Breast epithelium (tissue), 4 donors: ENCODE measurements around the gene TIPRL. TPM values are rescaled to one million over a fixed set of nuclear protein-coding genes. Genes with fewer than 3 reads are reported as not detected.

Source experiments
- DNase-seq, 2 donors: peaks; one replicate each; pipeline ENCODE4 v3.0.0-alpha.2; 2019; ENCODE audit warnings: low spot score in 2 of 2
- H3K27ac ChIP-seq, 2 donors: fragments of 200-600 bp; sonication (generic) in 1 of 2; one replicate each; pipeline ENCODE4 v1.5.1; 2016 to 2019; ENCODE audit warnings: mild to moderate bottlenecking in 1 of 2
- H3K27me3 ChIP-seq, 2 donors: fragments of 200-600 bp; sonication (generic) in 1 of 2; one replicate each; pipeline versions ENCODE4 v1.5.1 to v1.6.0; 2017 to 2019; ENCODE audit warnings: control low read depth in 1 of 2, mild to moderate bottlenecking in 1 of 2
- H3K36me3 ChIP-seq: fragments of 200-600 bp; one replicate; pipeline ENCODE4 v1.5.1; 2019
- H3K4me1 ChIP-seq, 2 donors: fragments of 200-600 bp; sonication (generic); one replicate each; pipeline ENCODE4 v1.5.1; 2016 to 2019; ENCODE audit warnings: control low read depth in 1 of 2
- H3K4me3 ChIP-seq, 3 donors: fragments of 200-600 bp; sonication (generic); 1 replicate in 2 of 3; 2 replicates in 1 of 3; pipeline ENCODE4 v1.5.1; 2016 to 2019; ENCODE audit warnings: mild to moderate bottlenecking in 3 of 3, moderate library complexity in 2 of 3
- H3K9me3 ChIP-seq, 2 donors: fragments of 200-600 bp; sonication (generic) in 1 of 2; one replicate each; pipeline ENCODE4 v1.5.1; 2016 to 2019; ENCODE audit warnings: control low read depth in 1 of 2
- CTCF ChIP-seq, 3 donors: fragments of 450-650 bp; IDR thresholded peaks; one replicate each; pipeline ENCODE4 v1.5.1; 2016 to 2017; ENCODE audit warnings: antibody characterized with exemption in 3 of 3, mild to moderate bottlenecking in 3 of 3, moderate library complexity in 3 of 3
- POLR2A ChIP-seq: fragments of 450-650 bp; IDR thresholded peaks from one replicate; pipeline ENCODE4 v1.6.1; 2016; ENCODE audit warnings: antibody characterized with exemption, mild to moderate bottlenecking, moderate library complexity
- POLR2AphosphoS5 ChIP-seq, 3 donors: sonication (generic); formaldehyde crosslinking; IDR thresholded peaks; one replicate each; pipeline ENCODE4 v1.6.1; 2017; ENCODE audit warnings: antibody characterized with exemption in 3 of 3
- intact Hi-C: fragments of 100-400 bp; cut with DNase I; formaldehyde crosslinking; loops from one replicate; pipeline ENCODE4 v1.15.1; 2023; ENCODE audit warnings: low total_unique reads
- total RNA-seq, 3 donors: library from RNA; depleted of rRNA; stranded (reverse); fragments of >200 nt; gene quantifications; one replicate each; pipeline ENCODE4 v1.1.0, GENCODE V29; 2016

The TIPRL gene
- total RNA-seq, 3 donors from 2014 or later = 18.0 to 24.9 (median 18.7) TPM

DNA sequence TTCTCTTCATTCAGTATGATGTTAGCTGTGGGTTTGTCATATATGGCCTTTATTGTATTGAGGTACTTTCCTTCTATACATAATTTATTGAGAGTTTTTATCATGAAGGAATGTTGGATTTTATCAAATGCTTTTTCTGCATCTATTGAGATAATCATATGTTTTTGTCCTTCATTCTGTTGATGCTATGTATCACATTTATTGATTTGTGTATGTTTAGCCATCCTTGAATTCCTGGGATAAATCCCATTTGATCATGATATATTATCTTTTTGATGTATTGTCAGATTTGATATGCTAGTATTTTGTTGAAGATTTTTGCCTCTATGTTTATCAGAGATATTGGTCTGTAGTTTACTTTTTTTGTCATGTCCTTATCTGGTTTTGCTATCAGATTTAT is 21.1 kb upstream of the TIPRL start:
- DNase-seq = no peak
- Histone ChIP-seq H3K27ac (no peak overlapping the region), H3K36me3 (no peaks in the 10 kb centered on the region), H3K4me1 (no peaks in the 10 kb centered on the region), H3K4me3 (no peak overlapping the region), H3K9me3 (peaks cover 0 to 10% of the 10 kb centered on the region in 2 donors), H3K27me3 (no peaks in the 10 kb centered on the region)
- TF ChIP-seq CTCF (IDR thresholded peaks at IDR 0.05) = no peak
- TF ChIP-seq POLR2AphosphoS5 (IDR thresholded peaks at IDR 0.05) = no peak
- no peak for TF ChIP-seq POLR2A
- intact Hi-C loops = no loop called here

- no peak overlapping the region for H3K27ac ChIP-seq
- intact Hi-C loops = no loop called here
- no peak for DNase-seq
- H3K9me3 ChIP-seq = peaks cover 0 to 10% of the 10 kb centered on the region in 2 donors
- TF ChIP-seq POLR2A (no peak), POLR2AphosphoS5 (IDR thresholded peaks at IDR 0.05) (no peak), CTCF (IDR thresholded peaks at IDR 0.05) (no peak)
- H3K27me3 ChIP-seq = no peaks in the 10 kb centered on the region
- H3K36me3 ChIP-seq = no peaks in the 10 kb centered on the region
- H3K4me3 ChIP-seq = no peak overlapping the region
- no peaks in the 10 kb centered on the region for H3K4me1 ChIP-seq
Observed at GRCh38 chr1:168159251-168159650, 19.5 kb upstream of the TIPRL start.

DNA sequence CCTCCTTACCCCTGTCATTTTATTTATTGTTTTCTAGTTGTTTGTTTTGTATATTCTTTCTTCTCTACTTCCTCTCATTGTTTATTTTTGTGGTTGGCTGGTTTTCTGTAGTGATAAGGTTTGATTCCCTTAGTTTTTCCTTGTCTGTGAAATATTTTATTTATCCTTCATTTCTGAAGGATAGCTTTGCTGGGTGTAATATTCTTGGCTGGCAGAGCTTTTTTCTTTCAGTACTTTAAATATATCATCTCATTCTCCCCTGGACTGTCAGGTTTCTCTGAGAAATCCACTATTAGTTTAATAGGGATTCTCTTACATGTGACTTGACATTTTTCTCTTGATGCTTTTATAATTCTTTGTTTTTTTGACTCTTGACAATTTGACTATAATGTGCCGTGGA is 18.8 kb upstream of the TIPRL start:
- no peak for DNase-seq
- Histone ChIP-seq H3K27me3 (no peaks in the 10 kb centered on the region), H3K4me1 (no peaks in the 10 kb centered on the region), H3K27ac (no peak overlapping the region), H3K36me3 (no peaks in the 10 kb centered on the region), H3K4me3 (no peak overlapping the region), H3K9me3 (peaks cover 0 to 10% of the 10 kb centered on the region in 2 donors)
- TF ChIP-seq POLR2A (no peak), CTCF (IDR thresholded peaks at IDR 0.05) (no peak), POLR2AphosphoS5 (IDR thresholded peaks at IDR 0.05) (no peak)
- intact Hi-C loops = no loop called here

DNA sequence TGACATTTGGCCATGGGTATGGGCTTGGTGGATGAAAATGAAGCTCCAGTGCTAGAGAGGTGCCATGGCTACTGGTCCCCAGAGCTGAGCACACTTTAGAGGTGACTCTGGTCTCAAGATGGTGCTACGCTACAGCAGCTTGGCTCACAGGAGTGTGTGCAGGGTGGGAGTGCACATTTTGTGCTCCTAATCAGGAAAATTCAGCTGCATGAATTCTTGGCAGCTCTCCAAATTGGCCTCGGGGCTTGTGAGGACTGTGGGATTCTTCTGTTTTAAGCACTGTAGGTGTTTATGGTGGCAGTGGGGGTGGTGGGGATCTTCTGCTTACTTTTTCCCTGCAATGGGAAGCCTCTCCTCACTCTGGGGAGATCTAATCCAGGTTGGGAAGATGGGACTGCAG is 17.3 kb upstream of the TIPRL start:
- Histone ChIP-seq H3K36me3 (no peaks in the 10 kb centered on the region), H3K4me1 (no peaks in the 10 kb centered on the region), H3K4me3 (no peak overlapping the region), H3K27me3 (no peaks in the 10 kb centered on the region), H3K9me3 (peaks cover 0 to 10% of the 10 kb centered on the region in 2 donors), H3K27ac (no peak overlapping the region)
- no peak for DNase-seq
- TF ChIP-seq POLR2AphosphoS5 (IDR thresholded peaks at IDR 0.05) = no peak
- no peak for TF ChIP-seq POLR2A
- TF ChIP-seq CTCF (IDR thresholded peaks at IDR 0.05) = no peak
- intact Hi-C loops = no loop called here

DNA sequence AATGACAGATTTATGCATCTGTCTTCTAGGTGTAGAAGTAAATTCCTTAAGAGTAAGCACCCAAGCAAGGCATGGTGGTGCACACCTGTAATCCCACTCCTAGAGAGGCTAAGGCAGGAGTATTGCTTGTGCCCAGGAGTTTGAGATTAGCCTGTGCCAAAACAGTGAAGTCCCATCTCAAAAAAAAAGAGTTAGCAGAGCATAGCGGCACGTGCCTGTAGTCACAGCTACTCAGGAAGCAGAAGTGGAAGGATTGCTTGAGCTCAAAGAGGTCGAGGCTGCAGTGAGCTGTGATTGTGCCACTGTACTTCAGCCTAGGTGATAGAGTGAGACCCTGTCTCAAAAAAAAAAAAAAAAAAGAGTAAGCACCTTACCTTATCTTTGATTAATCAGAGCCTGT is 15.1 kb upstream of the TIPRL start:
- H3K27ac ChIP-seq = no peak overlapping the region
- TF ChIP-seq POLR2AphosphoS5 (IDR thresholded peaks at IDR 0.05) (no peak), CTCF (IDR thresholded peaks at IDR 0.05) (no peak), POLR2A (no peak)
- no peak overlapping the region for H3K4me3 ChIP-seq
- no peaks in the 10 kb centered on the region for H3K27me3 ChIP-seq
- DNase-seq = no peak
- intact Hi-C loops = no loop called here
- H3K9me3 ChIP-seq = peaks cover 0 to 10% of the 10 kb centered on the region in 2 donors
- no peaks in the 10 kb centered on the region for H3K36me3 ChIP-seq
- no peaks in the 10 kb centered on the region for H3K4me1 ChIP-seq
